ENCODE results near the gene PRMT7.

The PRMT7 gene

DNA sequence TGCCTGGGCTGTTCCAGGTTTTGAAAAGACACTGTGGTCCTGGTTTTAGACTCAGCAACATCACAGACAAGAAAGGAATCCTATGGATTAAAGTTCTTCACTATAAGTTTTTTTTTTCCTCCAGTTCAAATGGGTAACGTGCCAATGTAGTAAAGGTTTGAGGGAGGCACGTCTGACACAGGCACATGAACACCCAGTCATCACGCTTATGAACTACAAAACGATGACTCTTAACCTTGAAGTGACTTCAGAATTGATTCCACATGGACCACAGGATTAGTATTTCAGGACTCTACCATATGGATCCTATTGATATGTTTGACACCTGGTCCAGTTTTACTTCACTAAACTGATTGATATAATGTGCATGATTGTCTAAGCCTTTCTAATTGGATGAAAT lies 2.3 kb downstream of the PRMT7 start:
- no peak for DNase-seq

DNA sequence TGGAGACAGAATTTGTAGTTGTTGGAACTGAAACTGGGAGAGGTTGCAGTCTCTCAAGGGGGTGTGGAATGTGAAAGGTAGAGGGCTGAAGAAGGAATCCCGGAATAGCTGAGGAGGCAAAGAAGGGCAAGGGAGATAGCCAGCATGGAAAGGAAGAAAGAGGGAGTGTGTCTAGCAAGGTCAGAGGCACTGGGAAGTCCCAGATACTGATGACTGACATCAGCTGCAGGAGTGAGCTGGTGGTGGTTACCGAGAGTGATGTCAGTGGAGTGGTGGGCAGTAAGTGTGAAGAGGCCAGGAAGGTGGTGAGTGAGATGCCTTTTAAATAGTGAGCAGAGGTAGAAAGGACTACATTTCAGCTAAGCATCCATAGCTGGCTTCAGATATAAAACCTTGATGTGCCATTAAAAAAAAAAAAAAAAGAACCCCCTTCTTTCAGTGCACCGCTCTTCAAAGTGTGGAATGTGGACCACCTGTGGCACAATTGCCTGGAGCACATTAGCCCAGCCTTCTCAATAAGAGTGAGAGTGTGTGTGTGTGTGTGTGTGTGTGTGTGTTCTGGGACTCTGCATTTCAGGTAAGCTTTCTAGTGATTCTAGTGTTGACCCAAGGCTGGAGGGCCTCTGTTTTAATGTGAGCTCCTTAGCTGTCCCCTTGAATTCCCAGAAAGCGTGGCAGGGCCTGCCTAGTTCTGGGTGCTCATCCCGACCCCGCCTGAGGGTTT lies 8.5 kb downstream of the PRMT7 start:
- no peak for DNase-seq

DNA sequence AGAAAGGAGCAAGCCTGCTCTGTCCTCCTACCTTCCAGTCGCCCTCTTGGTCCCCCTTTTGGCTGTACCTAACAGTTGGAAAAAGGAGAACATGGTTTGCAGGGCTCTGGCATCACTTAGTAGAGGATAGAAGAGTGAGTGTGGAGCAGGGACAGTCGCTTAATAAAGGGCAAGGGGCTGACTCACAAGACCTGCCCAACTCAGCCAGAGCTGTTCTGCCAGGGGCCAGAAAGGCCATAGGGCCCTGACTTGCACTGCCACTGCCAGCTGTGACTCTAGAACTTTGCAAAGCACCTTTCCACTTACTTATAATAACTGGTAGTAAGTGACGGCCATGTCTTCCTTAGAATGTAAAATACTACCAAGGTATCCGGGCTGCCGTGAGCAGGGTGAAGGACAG lies 13.5 kb downstream of the PRMT7 start:
- DNase-seq: no peak

DNA sequence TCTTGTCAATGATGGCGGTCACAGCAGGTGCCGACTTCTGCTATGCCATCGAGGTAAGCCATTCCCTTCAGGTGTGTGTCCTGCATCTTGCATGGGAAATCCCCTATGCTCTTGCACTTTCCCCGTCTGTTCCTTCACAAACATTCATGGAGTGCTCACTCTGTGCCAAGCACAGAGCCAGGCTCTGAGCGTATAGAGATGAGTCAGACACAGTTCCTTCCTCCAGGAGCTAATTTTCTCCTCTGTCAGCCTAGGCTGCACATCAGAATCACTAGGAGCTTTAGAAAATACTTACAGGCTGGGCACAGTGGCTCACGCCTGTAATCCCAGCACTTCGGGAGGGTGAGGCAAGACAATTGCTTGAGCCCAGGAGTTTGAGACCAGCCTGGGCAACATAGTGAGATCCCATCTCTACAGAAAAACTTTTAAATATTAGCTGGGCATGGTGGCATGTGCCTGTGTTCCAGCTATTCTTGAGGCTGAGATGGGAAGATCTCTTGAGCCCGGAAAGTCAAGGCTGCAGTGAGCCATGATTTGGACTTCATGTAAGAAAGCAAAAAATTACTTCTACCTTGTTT lies 14.1 kb downstream of the PRMT7 start:
- DNase-seq: no peak

DNA sequence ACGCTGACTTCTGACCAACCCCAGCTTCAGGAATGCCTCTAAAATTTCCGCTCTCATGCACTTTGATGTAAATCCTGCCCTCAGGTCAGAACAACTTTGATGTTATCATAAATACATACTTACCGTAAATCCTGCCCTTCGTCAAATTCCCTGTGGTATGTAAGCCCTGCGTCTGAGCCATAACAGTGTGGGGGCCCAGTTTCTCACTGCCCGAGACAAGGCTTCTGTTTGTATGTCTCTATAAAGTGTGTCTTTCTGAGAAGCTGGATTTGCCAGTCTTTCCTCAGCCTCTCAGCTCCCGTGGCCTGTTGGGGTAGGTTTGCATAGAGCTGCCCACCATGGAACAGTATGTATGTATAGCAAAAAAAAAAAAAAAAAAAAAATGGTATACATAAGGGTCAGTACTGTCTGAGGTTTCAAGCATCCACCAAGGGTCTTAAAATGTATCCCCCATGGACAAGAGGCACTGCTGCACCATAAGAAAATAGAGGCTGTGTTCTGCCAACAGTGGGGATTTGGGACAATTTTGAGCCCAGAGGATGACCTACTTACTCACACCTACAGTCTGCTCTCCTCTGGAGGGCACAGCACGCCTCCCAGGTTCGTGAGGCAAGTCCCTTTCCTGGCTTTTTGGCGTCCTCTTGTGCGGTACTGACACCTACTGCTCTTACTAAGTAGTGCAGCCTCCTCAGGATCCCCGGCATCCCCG lies 17.5 kb downstream of the PRMT7 start:
- peak; percentile 78 to 83 for DNase-seq

DNA sequence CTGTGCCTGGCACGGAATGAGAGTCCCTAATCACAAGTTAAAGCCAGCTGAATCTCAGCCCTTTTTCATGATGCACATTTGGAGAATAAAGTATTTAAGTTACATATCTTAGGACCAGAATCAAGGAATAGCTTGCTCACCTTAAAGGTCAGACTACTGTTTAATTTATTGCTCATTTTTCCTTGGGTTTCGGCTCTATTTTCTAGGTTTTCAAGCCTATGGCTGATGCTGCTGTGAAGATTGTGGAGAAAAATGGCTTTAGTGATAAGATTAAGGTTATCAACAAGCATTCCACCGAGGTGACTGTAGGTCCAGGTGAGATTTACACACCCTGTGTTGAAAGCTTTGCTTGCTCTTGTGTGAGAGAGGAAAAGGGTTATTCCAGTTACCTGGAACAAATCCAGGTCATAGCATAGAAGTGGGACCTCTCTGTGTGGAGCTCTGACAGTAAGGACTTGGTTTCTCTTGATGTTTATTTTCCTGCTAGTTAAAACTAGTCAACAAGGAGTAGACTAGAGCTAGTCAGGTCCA lies 18.1 kb downstream of the PRMT7 start:
- no peak for DNase-seq

DNA sequence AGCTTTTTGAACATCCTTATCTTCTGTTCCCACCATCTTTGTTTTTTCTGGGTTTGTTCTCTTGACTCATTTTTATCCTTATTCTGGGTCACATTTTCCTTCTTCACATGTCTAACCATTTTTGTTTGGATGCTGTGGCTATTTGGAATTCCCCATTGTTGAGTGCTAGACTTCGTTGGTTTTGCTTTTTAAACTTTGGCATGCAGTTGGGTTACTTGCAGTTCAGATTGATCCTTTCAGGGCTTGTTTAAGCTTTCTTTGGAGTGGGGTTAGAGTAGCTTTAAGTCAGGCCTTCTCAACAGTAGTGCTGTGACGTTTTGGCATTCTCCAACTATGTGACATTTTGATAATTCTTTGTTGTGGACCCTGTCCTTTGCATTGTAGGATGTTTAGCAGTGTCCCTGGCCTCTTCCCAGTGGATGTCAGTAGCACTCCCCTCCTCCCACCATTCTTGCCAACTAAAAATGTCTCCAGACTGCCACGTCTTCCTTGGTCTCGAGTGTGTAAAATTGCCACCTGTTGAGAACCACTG lies 21.1 kb downstream of the PRMT7 start:
- DNase-seq: no peak

DNA sequence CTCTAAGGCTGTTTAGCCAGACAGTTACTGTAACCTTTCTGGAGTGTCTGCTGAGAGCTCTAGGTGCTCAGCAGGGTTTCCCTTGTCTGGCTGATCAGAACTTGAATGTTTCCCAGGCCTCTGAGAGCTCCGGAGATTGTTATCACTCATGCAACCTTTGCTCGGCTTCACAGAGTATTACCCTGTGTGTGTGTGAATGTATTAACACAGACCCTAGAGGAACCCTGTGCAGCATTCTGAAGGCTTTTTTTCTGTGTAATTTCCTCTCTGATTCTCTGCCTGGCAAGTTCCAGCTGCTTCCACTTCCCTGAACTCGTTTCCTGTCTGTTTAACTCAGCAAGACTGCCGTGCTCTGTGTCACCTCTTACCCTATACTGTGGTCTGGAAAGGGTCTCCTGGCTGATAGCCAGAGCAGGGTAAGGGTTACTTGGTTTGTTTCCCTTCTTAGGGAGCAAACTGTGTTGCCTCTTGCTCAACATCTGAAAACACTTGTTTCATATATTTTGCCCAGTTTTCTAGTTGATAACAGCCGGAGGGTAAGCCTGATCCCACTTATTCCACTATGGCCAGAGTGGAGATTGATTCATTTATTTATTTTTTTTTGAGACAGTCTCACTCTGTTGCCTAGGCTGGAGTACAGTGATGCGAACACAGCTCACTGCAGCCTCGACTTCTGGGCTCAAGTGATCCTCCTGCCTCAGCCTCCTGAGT lies 21.7 kb downstream of the PRMT7 start:
- DNase-seq: no peak

DNA sequence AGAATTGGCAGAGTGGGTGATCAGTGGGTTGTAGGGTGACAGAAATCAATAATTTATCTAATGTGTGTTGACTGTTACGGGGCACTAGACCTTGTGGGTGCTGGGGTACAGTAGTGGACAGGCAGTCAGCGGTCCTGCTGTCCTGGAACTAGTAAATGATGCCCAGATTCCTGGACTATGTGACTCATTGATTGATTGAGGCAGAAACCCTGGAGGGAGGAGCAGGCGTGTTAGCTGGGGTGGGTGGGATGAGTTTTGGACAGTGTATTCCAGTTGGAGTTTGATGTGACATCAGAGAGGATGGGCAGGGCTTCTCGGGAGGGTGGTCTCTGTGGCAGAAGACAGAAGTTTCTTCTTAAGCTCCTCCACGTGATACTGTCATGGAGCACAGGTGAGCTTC lies 24.4 kb downstream of the PRMT7 start:
- no peak for DNase-seq

DNA sequence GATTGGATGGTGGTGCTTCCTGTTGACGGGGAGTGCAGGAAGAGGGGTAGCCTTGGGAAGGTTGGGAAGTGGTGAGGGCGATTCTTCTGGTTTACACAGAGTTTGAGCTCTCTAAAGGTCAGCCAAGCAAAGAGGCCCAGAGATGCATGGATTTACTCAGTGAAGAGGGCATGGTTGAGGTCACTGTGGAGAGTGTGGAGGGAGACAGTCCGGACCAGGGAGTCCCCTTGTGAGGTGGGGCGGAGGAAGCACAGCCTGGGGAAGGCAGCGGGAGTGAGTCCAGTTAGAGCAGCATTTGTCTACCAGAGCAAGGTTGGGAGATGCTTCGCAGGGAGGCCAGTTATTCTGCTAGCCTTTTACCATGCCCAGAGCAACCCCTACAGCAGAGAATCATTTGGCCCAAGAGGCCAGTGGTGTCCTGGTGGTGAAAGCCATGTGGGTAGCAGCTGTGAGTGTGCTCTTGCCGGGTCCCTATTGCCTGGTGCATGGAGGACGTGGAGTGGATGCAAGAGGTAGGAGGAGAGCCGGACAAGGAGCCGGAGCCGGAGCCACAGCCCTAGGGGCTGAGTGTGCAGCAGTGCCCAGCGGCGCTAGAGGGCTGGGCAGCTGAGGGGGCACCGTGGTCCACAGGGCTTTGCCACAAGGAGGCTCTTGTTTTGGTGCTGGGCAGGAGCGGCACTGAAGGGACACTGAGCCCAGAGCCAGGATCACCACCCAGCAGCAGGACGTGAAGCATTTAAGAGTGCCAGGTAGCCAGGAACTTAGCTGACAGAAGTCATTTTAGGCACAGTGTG lies 27.7 kb downstream of the PRMT7 start:
- no peak for DNase-seq

DNA sequence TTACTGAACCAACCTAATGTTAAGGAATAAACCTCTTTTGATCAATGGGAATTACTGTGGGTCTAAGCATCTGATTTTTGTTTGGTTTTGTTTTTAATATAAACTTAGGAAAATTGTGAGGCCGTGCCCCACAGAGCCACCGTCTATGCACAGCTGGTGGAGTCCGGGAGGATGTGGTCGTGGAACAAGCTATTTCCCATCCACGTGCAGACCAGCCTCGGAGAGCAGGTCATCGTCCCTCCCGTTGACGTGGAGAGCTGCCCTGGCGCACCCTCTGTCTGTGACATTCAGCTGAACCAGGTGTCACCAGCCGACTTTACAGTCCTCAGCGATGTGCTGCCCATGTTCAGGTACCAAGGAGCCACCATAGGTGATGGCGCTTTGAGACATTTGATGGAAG lies 28.4 kb downstream of the PRMT7 start:
- no peak for DNase-seq

DNA sequence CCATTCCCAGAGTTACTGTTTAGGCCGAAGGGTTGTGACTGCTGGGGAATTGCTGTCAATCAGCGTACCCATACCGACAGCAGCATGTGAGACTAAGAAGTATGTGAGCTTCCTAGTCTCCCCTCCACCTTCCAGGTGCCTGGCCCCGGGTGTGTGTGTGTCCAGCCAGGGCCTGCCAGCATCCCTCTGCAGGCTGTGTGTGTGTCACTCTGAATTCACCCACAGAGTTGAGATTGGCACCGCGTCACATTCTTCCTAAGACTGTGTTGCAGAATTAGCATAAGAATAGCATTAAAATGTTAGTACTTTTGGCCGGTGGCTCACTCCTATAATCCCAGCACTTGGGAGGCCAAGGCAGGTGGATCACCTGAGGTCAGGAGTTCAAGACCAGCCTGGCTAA lies 31.8 kb downstream of the PRMT7 start:
- DNase-seq: no peak

DNA sequence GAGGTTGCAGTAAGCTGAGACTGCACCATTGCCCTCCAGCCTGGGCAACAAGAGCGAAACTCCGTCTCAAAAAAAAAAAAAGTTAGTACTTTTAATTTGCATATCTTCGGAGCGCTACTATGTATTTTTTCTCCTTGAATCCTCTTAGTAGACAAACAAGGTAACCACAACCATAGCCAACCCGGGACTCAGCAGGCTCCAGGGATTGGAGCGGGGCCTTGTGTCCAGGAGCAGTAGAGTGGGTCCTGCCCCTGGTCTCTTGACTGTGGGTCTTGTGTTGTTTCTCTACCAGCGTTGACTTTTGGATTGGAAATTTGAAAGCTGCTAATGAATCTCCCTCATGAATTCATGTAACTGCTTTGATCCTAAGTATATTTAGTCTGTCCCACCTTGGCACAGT lies 32.3 kb downstream of the PRMT7 start:
- no peak for DNase-seq

DNA sequence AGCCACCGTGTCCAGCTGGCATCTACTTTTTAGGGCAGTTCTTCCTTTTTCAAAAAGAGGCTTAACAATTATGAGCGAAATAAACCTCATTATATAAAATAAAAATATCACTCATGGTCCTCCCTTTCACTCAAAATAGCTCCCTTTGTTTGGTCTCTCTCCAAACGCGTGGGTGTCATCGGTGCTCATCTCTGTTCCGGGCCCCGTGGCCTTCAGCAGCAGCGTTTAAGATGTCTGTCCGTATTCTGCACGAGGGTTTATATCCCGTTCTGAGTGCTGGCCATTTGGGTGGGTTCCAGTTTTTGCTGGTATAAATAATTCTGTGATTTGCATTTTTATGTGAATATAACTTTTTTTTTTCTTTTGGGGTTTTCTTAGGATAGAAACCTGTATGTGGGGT lies 33.4 kb downstream of the PRMT7 start:
- DNase-seq: no peak

DNA sequence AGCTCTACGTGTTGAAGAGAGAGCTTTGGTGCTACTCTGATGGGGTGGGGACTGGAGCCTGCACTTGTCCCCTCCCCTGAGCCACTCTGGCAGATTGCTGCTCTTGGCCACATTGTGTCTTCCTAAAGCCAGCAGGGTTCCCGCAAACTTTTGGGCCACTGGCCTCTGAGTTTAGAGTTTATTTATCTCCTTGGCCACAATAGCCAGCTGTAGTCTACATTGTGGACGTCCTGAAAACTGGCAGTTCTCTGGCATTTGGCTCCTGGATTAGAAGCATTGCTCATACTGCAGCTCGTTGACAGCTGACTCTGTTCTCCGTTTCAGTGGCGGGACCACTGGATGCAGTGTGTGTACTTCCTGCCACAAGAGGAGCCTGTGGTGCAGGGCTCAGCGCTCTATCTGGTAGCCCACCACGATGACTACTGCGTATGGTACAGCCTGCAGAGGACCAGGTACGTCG lies 34.6 kb downstream of the PRMT7 start:
- DNase-seq: no peak

DNA sequence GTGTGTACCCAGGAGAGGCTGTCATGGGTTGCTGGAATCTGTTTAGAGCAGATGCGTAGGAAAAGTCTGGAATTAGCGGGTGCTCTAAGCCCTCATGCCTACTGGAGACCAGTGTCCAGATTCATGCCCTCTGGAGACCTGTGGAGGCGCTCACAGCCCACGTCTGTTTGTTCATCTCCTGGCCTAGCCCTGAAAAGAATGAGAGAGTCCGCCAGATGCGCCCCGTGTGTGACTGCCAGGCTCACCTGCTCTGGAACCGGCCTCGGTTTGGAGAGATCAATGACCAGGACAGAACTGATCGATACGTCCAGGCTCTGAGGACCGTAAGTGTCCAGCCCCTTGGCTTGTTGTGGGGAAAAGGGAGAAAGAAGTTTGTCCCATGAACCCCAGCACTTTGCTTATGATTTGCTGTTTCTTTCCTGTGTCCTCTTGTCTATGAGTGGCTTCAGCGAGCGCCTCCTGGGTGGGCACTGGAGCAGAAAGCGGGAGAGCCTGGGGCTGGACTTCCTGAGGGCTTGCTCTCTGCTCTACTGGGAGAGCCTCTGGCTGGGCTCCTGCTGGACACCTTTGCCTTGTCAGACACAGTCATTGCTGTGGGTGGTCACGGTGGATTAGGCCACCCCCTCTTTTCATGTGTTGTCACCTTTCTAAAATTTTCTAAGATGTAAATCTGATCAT lies 35.3 kb downstream of the PRMT7 start:
- DNase-seq: no peak

DNA sequence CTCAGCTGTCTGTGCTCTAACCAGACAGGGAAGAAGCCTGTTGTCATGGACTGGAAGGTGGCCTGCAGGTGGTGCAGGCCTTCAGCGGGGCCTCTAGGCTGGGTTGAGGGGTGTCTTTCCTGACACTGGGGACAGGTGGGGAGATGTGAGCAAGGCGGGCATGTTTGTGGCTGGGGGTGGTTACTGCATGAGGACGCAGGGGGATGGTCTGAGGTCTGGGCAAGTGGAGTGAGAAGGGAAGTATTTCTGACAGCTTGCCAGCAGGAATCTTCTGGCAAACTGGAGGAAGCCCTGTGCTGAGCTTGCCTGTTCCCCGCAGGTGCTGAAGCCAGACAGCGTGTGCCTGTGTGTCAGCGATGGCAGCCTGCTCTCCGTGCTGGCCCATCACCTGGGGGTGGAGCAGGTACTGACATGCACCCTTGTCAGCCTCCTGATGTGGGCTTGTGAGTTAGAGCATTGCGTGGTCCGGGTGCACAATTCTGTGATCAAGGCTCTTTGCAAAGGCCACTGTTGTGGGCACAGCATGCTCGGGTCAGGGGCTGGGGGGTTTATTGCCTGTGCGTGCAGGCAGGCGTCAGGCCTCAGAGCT lies 36.2 kb downstream of the PRMT7 start:
- DNase-seq: no peak

DNA sequence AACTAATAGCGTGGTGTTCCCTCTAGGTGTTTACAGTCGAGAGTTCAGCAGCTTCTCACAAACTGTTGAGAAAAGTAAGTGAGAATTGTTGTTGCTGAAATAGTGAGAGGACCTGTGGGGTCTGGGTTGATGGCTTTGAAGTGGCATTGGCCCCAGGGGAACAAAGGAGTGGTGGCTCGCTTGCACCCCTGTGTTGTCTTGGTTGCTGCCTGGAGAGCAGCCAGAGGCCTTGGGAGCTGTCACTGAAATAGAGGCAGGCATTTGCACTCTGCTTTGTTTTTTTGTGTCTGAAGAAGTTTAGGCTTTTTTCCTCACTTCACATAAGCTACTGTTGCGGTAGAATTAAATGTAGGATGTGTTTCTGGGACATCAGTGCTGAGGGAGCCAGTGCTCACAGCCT lies 36.8 kb downstream of the PRMT7 start:
- no peak for DNase-seq

DNA sequence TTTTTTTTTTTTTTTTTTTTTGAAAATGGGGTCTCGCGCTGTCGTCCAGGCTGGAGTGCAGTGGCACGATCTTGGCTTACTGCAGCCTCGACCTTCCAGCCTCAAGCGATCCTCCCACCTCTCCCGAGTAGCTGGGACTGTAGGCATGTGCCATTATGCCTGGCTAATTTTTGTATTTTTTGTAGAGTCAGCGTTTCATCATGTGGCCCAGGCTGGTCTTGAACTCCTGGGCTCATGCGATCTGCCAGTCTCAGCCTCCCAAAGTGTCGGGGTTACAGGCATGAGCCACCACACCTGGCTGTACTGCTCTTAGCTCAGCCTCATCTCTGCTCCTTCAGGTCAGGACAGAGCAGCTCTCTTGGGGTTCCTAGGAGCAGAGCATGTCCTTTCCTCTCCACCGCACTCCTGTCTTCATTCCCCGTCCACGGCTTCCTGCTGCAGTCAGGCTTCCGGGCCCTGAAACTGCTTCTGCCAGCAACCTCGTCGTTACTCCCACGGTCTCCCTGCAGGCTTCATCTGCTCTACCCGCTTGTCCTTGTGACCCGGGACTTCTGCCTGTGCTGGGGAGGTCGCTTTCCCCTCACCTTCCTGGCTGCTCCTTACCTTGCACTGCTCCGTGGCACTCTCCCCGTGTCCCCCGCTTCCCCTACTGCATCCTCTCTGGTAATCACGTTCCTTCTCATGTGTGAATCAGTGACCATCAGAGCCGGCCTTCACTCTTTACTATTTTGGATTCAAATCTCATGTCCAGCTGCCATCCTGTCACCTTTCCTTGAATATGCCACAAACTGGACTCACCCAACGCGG lies 38.0 kb downstream of the PRMT7 start:
- no peak for DNase-seq

DNA sequence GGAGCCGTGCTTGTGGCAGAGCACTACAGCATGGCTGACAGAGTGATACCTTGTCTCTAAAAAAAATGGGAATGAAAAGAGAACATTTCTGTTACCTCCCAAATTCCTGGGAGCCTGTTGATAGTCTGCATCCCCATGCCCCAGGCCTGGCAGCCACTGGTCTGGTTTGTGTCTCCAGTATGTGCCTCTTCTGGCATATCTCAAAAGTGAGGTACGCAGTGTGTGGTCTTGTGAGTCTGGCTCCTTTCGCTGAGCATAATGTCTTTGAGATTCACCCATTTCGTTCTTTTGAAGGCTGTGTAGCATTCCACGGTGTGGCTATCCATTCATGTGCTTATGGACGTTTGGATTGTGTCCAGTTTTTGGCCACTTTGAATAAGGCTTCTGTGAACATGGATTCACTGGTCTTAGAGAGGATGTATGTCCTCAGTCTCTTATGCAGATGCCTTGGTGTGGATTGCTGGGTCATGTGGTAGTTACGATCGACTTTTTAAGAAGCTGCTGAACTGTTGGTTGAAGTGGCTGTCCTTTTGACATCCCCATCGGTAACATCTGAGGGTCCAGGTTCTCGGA lies 39.1 kb downstream of the PRMT7 start:
- DNase-seq: no peak

Measured in activated CD4-positive, alpha-beta T cell treated with anti-CD3 and anti-CD28 coated beads for 4 hours (primary cell).